NCI-H774 (cell line): Measurements from ENCODE around the gene SULT1C3.

Source experiments
- DNase-seq: peaks from one replicate; lab custom pipeline; 2025; lab: John Stamatoyannopoulos, UW

The SULT1C3 gene

DNA sequence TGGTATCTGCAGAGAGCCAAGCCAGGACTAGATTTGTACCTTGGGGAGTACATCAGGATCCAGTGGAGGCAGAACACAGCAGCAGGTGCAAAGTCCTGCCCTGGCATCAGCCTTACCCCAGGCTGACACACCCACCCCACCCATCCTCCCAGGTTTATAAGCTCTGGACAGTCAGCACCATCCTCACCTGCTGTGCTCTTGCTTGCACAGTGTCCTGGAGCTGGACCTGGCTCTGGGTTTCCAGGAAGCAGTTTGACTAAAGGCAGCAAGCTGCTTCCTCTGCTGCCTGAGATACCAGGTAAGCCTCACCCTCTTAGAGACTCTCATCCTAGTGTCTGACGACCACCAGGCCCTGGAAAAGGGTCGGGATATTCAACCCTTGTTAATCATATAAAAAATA lies at the start of gene SULT1C3:
Gene SULT1C3, plus strand, starts transcription at position 183 of the 400 bp plus-strand sequence. CDS start 7,227 bp downstream, outside the sequence.
- DNase-seq, result no peak

GRCh38 chr2:108193251-108193650 lies 46.5 kb upstream of the SULT1C3 start:
- no peak for DNase-seq

GRCh38 chr2:108194409-108195132 lies 45.2 kb upstream of the SULT1C3 start:
- no peak for DNase-seq

GRCh38 chr2:108195133-108195439 lies 44.7 kb upstream of the SULT1C3 start:
- DNase-seq, result no peak

GRCh38 chr2:108199726-108200125 lies 40.0 kb upstream of the SULT1C3 start:
- DNase-seq, result no peak

DNA sequence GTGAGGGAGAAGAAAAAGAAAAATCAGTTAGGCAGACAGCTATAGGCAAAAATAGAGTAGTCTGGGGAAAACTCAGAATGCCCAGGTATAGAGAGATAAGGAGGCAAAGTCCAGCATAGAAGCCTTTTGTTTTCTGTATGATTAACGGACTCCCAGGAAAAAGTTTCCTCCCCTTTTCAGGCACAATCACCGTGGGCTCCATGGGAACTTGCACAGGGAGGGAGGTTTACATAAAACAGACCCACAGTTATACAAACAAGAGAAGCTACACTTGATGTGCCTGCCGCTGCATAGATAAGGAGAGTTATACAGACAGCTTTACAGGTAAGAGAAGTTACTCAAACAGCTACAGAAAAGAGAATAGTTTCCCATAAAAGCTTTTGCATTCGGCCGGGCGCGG lies 39.2 kb upstream of the SULT1C3 start:
- DNase-seq, result no peak

- no peak for DNase-seq
Measured at GRCh38 chr2:108212671-108213070, 27.1 kb upstream of the SULT1C3 start.

- peak; percentile 17 for DNase-seq
Measured at GRCh38 chr2:108215794-108216211, 24.0 kb upstream of the SULT1C3 start.

DNA sequence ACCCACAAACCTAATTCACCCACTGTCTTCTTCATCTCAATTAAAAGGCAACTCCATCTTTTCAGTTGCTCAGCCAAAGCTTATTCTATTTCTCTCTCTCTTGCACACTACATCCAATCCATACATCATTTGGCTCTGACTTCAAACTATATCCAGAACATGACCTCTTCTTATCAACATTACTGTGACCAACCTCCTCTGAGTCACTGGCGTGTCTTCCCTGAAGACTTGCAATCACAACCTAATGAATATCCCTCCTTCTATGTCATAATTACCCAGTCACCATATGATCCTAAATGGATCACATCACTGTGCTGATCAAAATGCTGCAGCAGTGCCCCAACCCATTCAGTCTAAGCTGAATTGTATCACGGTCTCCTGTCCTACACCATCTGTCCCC lies 22.6 kb upstream of the SULT1C3 start:
- DNase-seq, result no peak

- no peak for DNase-seq
Measured at GRCh38 chr2:108219688-108220087, 20.1 kb upstream of the SULT1C3 start.

- no peak for DNase-seq
Measured at GRCh38 chr2:108220191-108220590, 19.6 kb upstream of the SULT1C3 start.

DNA sequence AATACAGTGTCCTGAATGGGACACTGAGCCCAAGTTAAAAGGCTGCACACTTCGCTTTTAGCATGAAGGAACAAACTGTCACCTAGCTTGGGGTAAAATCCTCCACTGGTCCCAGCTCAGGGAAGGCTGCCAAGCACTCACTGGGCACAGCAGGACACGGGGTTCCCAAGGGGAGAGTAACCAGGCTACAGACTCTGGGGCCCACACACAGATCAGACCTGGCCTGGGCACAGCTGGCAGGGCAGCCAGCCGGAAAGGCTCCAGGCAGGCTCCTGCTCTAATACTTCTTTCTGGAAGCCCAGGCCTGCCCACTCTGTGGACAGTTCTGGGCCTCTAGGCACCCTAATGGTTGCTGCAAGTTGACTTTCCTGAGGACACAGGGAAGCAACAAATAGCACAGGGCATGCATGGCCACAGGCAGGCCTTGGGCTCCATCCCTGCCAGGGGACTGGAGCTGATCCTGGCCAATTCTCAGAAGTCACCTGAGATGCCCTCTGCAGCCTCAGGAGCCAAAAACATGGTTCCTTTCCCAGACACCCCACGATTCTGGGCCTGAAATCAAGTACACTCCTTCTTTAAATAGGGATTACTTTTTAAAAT lies 18.7 kb upstream of the SULT1C3 start:
- no peak for DNase-seq

GRCh38 chr2:108222261-108222660 lies 17.5 kb upstream of the SULT1C3 start:
- DNase-seq, result no peak

DNA sequence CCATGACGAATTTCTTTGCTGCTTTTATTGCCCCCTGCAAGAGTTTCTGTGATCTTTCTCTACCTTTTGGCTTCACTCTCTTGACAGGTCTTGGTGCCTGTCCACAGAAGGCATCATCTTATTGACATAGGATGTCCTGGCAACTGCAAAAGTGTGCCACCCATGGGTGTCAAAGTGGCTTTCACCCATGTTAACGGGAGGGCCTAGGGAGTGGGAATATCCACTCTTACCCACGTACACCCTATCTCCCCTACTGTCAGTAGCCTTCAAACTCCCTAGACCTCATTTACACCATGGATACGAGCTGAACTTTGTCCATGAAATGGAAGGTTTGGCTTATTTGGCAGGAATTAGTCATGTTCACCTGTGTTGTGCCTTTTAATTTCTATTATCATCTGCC lies 16.2 kb upstream of the SULT1C3 start:
- no peak for DNase-seq

DNA sequence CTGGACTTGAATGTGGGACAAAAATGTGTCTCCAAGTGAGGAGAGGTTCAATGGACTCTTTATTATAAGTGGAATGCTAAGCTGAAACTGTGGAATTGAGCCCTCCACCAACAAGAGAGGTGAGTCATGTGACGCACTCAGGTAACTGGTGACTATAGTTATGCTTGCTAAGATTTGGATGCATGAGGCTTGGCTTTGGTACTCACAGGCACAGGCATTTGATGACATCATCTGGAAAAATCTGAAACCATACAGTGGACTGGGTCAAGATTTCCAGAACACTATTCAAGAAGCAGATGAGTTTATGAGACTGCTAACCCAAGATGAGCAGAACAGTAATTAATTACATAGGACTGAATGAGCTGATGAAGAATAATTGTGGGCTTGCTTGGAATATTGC lies 15.7 kb upstream of the SULT1C3 start:
- DNase-seq, result no peak

DNA sequence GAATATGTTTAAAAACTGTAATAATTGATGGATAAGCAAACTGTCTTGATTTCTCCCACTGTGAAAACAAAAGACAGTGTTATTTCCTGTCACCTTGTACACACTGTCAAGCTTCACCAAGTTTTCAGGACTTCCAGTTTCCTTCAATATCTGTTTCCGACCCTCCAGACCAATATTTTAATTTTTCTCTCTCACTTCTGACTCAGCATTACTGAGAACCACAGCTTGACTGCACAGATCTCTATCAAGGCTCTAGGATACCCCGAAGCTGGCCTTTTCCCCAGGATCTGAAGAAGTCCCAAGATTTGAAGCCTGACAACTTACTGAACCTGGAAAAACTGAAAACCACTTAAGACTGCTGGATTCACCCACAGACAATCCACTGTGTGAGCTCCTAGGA lies 13.2 kb upstream of the SULT1C3 start:
- no peak for DNase-seq

- DNase-seq, result no peak
Measured at GRCh38 chr2:108228006-108228405, 11.8 kb upstream of the SULT1C3 start.

DNA sequence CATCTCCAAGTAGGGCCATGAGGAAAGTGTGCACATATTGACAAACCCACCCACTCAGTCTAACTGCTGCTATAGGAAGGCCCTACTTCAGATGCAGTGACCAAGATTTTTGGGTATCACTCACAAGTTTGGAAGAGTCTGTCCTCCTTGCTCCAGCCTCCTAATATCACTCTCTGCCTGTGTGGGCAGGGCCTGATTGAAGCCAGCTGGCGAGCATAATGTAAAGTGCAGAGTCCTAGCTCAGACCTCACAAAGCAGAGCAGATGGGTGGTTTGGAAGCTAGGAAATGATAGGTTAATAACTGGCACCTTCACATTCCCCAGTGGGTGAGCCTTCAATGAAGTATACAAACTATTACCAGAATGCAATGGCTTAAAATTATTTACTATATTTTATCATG lies 11.2 kb upstream of the SULT1C3 start:
- DNase-seq, result no peak

GRCh38 chr2:108229875-108230274 lies 9.9 kb upstream of the SULT1C3 start:
- DNase-seq, result no peak

GRCh38 chr2:108235577-108235976 lies 4.2 kb upstream of the SULT1C3 start:
- no peak for DNase-seq

GRCh38 chr2:108236676-108237335 lies 3.0 kb upstream of the SULT1C3 start:
- DNase-seq, result no peak

- no peak for DNase-seq
Measured at GRCh38 chr2:108240966-108241365, 1.2 kb downstream of the SULT1C3 start.

GRCh38 chr2:108243566-108243965 lies 3.8 kb downstream of the SULT1C3 start:
- no peak for DNase-seq
